GM18907 (cell line): ENCODE data around the gene ADAMTS7.
"Not testable (repeated sequence)": the region's sequence is repeated elsewhere in the genome, so short reads cannot be mapped to it uniquely, and the experiment has no call there.

Source experiments
- ATAC-seq: cut with Tn5 transposase; IDR thresholded peaks from one replicate; pipeline ENCODE4 v1.9.1; 2021; ENCODE audit warnings: mild to moderate bottlenecking, moderate library complexity; ENCODE audit not compliant: unreplicated experiment

Gene ADAMTS7

DNA sequence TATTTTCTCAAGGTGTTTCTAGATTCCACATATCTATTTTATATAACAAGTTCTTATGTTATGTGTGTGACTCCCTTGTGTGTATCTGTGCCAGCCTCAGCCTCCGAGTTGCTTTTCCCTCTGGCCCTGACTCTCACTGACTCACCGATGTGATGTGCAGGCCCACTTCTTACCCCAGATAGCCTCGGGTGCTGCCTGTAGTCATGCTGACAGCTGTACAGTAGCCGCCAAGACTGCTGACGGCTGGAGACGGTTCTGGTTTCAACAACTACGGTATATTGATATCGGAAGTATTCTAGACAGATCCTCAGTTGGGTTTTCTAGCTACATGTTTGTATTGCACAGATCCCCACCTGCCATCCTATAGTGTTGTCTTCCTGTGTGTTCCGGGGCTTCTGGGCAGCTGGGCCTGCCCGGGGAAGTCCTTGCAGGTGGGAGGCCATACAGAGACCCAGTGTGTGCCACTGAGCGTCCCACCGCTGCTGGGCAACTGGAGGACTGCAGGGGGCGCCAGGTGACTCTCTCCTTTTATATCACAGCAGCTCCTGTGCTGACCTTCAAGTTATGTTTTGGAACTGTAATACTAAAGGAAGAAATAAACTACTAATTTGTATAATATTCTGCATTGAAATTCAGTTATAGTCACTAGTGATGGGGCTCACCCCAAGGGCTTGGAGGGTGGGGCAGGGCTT is 55.2 kb downstream of the ADAMTS7 start:
- peak; percentile 21 for ATAC-seq

DNA sequence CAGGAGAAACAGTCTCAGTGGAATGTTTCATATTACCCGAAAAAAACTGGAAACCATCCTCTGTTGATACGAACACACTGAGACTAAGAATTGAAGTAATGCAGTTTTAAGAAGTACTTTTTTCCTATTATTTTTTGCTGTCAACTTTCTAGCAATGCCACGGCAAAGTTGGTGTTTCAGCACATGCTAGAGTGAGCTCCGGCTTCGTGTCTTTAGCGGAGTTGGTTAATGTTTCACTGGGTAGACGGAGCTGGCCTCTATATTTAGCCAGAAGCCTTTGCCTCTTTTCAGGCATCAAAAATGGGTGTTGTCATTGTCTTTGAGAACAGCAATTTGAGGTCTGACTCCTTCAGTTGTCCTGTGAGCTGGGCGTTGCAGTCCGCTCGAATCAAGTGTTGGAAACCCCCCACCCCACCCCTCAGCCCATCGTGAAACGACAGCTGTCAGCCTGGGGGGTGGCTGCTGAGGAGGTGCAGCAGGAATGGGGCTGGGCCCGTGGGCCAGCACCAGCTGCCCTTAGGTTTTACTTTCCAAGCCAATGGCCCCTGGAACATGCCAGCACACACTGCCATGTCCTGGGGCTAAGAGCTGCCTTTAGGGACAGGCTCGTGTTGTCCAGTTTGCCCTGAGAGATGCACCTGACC is 56.5 kb downstream of the ADAMTS7 start:
- not testable (repeated sequence) for ATAC-seq

DNA sequence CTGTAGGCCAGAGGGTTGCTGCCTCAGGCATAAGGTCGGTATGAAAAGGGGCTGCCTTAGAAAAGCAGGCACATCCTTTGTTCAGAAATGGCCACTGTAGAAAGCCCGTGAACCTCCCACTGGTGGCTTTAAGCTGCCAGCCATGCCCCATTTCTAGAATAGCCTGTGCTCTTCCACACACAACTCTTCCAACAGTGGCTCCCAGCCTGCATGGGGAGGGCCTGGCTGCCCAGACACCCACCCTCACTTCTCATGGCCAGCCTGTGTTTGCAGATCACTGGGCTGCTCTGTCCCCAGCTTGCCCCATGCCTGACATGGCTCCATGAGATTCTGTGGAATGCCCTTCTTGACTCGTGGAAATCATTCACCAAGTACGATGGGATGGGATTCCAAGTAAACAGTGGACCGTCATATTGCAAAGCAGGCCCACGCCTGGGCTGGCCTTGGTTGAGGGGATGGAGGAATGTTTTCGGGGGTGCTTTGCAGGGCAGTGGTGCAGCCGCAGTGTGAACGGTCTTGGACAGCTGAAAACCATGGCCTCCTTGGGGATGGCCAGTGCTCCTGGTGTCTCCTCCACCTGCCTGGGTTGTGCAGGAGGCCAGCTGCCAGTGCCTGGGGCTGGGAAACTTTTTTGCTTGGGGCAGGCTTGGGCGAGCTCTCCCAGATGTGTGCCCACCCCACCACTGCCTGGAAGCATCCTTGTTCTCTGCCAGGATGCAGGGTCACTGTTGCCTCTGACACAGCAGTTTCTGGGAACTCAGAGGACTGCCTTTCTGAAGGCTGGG is 57.3 kb downstream of the ADAMTS7 start:
- not testable (repeated sequence) for ATAC-seq

DNA sequence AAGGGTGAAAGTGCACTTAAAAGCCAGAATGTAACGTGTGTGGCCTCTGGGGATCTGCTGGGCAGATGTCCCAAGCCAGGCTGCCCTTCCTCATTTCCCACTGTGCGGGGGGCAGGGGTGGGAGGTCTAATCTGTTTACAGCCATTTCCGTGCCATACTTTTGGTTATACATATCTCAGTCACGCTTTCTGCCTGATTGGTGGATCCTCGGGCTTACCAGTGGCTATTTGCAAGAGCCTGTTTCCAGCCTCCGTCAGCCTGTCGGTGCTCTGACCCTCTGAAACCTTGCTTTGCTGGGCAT is 58.0 kb downstream of the ADAMTS7 start:
- ATAC-seq, result not testable (repeated sequence)

GRCh38 chr15:78752492-78753358 is 58.5 kb downstream of the ADAMTS7 start:
- ATAC-seq, result no peak

- ATAC-seq, result no peak
Observed at GRCh38 chr15:78751602-78751979, 59.7 kb downstream of the ADAMTS7 start.

GRCh38 chr15:78750974-78751601 is 60.2 kb downstream of the ADAMTS7 start:
- peak; percentile 83 for ATAC-seq

DNA sequence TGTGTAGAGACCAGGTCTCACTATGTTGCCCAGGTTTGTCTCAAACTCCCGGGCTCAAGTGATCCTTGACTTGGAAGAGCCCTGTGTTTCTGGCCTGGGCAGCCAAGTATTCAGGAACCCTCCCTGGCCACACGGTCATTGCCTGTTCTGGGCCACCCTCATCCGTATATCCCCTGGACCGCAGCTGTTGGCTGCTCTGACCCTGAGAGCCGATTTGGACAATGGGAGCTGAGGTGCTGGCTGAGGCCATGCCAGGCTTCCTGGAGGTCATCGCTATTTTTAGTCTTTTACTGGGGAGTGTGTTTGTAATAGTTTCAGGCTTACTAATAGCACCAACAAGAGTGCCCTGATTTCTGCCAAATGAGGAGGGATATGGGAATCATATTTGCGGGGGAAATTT is 60.7 kb downstream of the ADAMTS7 start:
- ATAC-seq, result no peak

GRCh38 chr15:78749831-78750230 is 61.4 kb downstream of the ADAMTS7 start:
- ATAC-seq, result no peak

DNA sequence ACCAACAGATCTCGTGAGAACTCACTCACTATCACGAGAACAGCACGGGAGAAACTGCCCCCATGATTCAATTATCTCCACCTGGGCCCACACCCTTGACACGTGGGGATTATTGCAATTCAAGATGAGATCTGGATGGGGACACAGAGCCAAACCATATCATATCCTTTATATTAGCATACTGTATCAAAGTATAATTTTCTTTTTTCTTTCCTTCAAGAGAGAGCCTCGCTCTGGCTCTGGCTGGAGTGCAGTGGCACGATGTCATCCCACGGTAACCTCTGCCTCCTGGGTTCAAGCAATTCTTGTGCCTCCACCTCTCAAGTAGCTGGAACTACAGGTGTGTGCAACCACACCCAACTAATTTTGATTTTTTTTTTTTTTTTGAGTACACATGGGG is 63.4 kb downstream of the ADAMTS7 start:
- ATAC-seq, result not testable (repeated sequence)

DNA sequence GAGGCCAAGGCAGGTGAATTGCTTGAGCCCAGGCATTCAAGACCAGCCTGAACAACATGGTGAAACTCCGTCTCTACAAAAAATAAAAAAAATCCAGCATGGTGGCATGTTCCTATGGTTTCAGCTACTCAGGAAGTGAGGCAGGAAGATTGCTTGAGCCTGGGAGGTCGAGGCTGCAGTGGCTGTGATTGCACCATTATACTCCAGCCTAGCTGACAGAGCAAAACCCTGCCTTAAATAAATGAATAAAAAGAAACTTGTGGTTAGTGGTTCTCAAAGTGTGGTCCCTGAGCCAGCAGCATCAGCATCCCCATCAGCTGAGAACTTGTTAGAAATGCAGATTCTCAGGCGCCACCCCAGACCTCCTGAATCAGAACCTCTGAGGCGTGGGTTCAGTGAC is 69.6 kb downstream of the ADAMTS7 start:
- not testable (repeated sequence) for ATAC-seq

DNA sequence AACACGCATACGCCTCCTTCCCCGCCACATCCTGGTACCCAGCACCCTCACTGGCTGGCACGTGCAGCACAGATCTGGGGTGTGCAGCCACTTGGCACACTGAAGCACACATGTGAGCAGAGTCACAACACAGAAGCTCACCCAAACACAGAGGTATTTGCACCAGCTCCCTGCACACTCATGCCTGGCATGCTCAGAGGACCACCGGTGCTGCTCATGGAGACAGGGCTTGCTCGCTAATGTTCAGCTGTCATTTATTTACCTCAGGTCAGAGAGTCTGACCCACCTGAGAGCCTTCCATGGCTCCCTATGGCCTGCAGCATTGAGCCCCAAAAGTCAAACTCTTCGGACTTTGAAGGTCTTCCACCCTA is 70.4 kb downstream of the ADAMTS7 start:
- ATAC-seq, result no peak

GRCh38 chr15:78739996-78740903 is 71.0 kb downstream of the ADAMTS7 start:
- no peak for ATAC-seq

DNA sequence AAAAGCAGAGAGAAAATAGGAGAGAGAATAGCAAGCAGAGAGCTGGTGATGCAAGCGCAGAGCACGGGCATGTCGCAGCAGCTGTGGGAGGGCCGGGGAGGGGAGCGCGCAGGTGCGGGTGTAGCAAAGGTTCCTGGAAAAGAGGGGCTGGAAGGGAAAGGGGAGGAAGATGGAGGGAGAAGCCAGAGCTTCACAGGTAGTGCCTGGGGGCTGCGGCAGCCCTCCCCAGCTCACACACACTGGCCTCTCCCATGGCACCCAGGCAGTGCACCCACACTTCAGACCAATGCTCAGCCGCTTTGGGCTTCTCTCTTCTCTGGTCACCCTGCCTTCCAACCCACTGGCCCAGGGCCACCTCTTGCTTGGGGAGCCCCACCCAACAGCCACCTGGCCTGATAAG is 72.1 kb downstream of the ADAMTS7 start:
- ATAC-seq, result no peak

DNA sequence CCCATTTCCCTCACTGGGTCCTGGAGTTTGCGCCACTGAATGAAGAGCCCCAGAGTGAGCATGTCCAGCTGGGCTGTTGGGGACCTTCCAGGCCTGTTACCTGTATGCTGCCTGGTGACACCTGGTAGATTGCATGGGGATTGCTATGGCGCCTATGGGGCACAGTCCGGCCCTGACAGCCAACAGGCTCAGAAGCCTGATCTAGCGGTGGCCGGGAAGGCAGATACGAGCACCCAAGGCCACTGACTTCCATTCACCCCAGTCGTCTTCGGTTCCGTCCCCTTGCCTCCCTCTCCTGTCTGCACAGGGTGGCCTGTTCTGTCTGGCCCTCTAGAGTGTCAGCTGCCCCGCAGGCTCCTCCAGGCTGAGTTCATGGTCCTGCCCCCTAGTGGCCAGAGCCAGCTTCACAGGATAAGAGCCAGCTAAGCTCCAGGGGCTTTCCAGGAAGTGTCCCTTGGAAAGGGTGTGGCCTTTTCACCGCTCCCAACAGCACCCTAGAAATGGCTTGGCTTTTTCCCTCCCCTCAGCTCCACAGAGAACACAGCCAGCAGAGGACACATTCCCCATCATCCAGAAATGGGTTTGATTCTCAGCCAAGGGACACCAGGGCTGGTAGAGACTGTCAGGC is 73.2 kb downstream of the ADAMTS7 start:
- not testable (repeated sequence) for ATAC-seq

DNA sequence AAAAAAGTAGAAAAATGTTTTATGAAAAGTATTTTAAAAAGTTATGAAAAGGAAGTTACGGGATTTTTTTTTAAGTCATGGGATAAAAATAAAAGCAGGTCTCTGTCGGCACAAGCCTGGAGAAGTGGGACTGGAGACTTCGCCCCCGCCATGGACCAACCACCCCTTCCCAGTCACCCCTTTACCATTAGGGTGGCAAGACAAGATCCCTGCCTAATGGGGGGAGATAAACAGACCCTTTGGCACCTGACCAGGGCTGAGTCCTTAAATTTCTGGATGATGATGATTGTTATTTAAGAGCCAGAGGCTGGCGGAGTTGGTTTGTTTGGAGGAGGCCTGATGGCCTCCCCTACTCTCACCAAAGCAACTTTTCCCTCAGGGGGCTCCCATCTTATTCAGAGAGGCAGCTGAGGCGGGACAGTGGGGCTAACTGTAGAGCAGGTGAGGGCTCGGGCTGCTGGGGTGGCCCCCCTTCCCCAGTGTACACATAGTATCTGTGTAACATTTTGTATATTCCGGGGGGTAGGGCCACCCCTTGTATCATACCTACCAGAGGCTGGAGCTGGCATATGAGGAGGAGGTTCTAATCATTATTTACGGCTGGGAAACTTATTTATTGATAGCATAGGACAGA is 74.0 kb downstream of the ADAMTS7 start:
- ATAC-seq, result no peak

GRCh38 chr15:78736286-78736685 is 75.0 kb downstream of the ADAMTS7 start:
- ATAC-seq, result not testable (repeated sequence)

DNA sequence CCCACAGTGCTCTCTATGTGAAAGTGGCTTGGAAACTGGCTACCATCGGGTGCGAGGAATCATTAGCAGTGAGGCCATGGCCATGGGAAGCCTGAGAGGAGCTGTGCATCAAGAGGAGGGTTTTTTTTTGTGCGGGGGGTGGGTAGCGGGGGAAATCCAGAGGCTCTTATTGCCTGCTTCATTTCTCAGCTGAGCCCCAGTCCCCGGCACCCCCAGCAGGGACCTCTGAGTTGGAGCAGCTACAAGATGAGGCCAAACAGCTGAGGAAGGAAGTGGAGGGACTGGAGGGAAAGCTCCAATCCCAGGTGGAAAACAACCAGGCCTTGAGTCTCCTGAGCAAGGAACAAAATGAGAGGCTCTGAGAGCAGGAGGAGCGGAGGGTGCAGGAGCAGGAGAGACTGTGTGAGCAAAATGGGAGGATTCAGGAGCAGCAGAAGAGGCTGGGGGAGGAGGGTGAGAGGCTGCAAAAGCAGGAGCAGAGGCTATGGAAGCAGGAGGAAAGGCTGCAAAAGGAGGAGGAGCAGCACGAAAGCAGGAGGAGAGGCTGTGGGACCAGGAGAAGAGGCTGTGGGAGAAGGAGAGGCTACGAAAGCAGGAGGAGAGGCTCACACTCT is 76.7 kb downstream of the ADAMTS7 start:
- no peak for ATAC-seq
